Panc1 (cell line): ENCODE results near the gene KCNG1. TPM values are rescaled to one million over a fixed set of nuclear protein-coding genes. Genes with fewer than 3 reads are reported as not detected.

Experiments used
- ATAC-seq: fragments of 200-7000 bp; cut with Tn5 transposase; 2 replicates; pipeline ENCODE4 v1.9.1; 2020; ENCODE audit warnings: mild to moderate bottlenecking, moderate library complexity
- BruUV-seq: library from RNA; stranded (reverse); fragments of 400-500 nt; replicated peaks from 2 replicates; lab custom pipeline; 2021; lab: Mats Ljungman, UMichigan
- CTCF ChIA-PET: fragments of 300-600 bp; sonication (Branson Sonifier 250); formaldehyde crosslinking; loops from one replicate; lab custom pipeline; 2022; ENCODE audit warnings: antibody characterized with exemption; lab: Charles Lee
- POLR2A ChIA-PET: fragments of 300-600 bp; sonication (Branson Sonifier 250); formaldehyde crosslinking; loops from one replicate; lab custom pipeline; 2022; ENCODE audit warnings: antibody characterized with exemption; lab: Charles Lee
- DNase-seq: peaks from one replicate; pipeline ENCODE4 v3.0.0-alpha.2; 2010; ENCODE audit warnings: low read depth, low spot score
- H3K27ac ChIP-seq: 2 replicates; pipeline ENCODE4 v1.5.1; 2011; ENCODE audit warnings: mild to moderate bottlenecking, low read length, inconsistent platforms
- H3K27me3 ChIP-seq: fragments of 200-500 bp; sonication (Bioruptor generic); 2 replicates; pipeline ENCODE4 v1.6.0; 2014; ENCODE audit warnings: low read length, inconsistent platforms; ENCODE audit not compliant: control insufficient read depth, insufficient read depth
- H3K36me3 ChIP-seq: fragments of 200-500 bp; sonication (Bioruptor generic); 2 replicates; pipeline ENCODE4 v1.5.1; 2014; ENCODE audit warnings: inconsistent platforms, mild to moderate bottlenecking, low read length, moderate library complexity; ENCODE audit not compliant: control insufficient read depth, insufficient read depth
- H3K4me1 ChIP-seq: 2 replicates; pipeline ENCODE4 v1.5.1; 2011; ENCODE audit warnings: inconsistent platforms, mild to moderate bottlenecking, low read length, moderate library complexity; ENCODE audit not compliant: control insufficient read depth, insufficient read depth
- H3K4me3 ChIP-seq, 2 experiments: 2 replicates each; pipeline ENCODE4 v1.5.1; 2011 to 2012; ENCODE audit warnings: low read depth in 2 of 2, low read length in 2 of 2, mild to moderate bottlenecking in 2 of 2, inconsistent platforms in 1 of 2, moderate library complexity in 1 of 2
- H3K9me3 ChIP-seq: fragments of 200-500 bp; sonication (Bioruptor generic); 2 replicates; pipeline ENCODE4 v1.5.1; 2014; ENCODE audit warnings: low read depth, mild to moderate bottlenecking, inconsistent platforms, low read length, moderate library complexity; ENCODE audit not compliant: control insufficient read depth, insufficient read depth
- POLR2AphosphoS5 ChIP-seq: IDR thresholded peaks from 2 replicates; pipeline ENCODE4 v1.6.1; 2012; ENCODE audit warnings: mild to moderate bottlenecking, low read depth, low read length, moderate library complexity
- SIN3A ChIP-seq: IDR thresholded peaks from 2 replicates; pipeline ENCODE4 v1.6.1; 2012; ENCODE audit warnings: low read depth, mild to moderate bottlenecking, low read length, moderate library complexity, borderline replicate concordance; ENCODE audit not compliant: insufficient read depth
- TCF7L2 ChIP-seq: IDR thresholded peaks from 2 replicates; pipeline ENCODE4 v1.6.1; 2011; ENCODE audit warnings: mild to moderate bottlenecking, low read depth, low read length, inconsistent platforms
- in situ Hi-C: cut with HindIII; loops from 2 replicates; pipeline ENCODE4 v1.10.0; 2016; ENCODE audit warnings: low sequenced_read_pairs, low pct_unique_long_range_greater_than_20kb
- intact Hi-C: fragments of 100-400 bp; cut with micrococcal nuclease; formaldehyde crosslinking; loops from one replicate; pipeline ENCODE4 v1.10.0; 2022; ENCODE audit not compliant: unreplicated experiment
- total RNA-seq: library from RNA; stranded (reverse); gene quantifications from one replicate; pipeline ENCODE4 v1.2.1, GENCODE V29; 2021; ENCODE audit not compliant: unreplicated experiment
- TF ChIP-seq, protein P1 (sequence below): fragments of 450-650 bp; IDR thresholded peaks from 2 replicates; pipeline ENCODE4 v1.5.1; 2017; ENCODE audit warnings: mild to moderate bottlenecking
- TF ChIP-seq, protein P2 (sequence below), 2 experiments: IDR thresholded peaks; 2 replicates each; pipeline ENCODE4 v1.6.1; 2011 to 2012; ENCODE audit warnings: low read depth in 2 of 2, control low read depth in 1 of 2, low read length in 1 of 2, mild to moderate bottlenecking in 1 of 2, moderate library complexity in 1 of 2; ENCODE audit not compliant: insufficient read depth in 1 of 2

Gene KCNG1
- total RNA-seq, 1 experiment from 2014 or later: 7.4 TPM

DNA sequence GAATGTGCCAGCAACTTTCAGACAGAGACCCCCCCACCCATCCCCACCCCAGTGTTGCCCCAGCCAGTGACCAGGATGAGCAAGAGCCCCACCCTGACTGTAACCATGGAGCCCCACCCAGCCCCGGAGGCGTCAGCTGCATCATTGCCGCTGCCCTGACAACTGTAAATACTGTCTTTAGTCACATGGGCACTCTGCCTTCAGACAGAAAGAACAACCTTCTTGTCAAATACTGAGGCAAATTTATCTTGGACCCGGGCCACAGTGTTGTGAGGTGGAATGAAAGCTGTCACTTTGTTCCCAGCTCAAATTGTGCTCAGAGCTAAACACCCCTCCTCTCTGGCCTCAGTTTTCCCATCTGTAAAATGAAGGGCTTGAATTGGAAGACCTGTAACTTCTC is 40.5 kb downstream of the KCNG1 start:
- Histone ChIP-seq H3K27ac (no peak overlapping the region), H3K4me1 (0 out of 2 replicates have a peak, but pooled peaks cover 3% of the 10 kb centered on the region), H3K4me3 (no peak overlapping the region), H3K9me3 (no peaks in the 10 kb centered on the region), H3K36me3 (no peaks in the 10 kb centered on the region), H3K27me3 (no peaks in the 10 kb centered on the region)
- intact Hi-C loops (loop anchor here (10.0 kb wide), 2 partner anchors 612 to 642 kb away; no protein-coding TSS in a partner anchor), in situ Hi-C loops (no loop called here)
- ATAC-seq (peak; percentile 37; the same call in 1 of the 2 replicates), DNase-seq (no peak)
- CTCF ChIA-PET: interaction anchor here (0.5 to 1.5 kb wide), 4 partner anchors 15 to 369 kb away, joined by 3 to 4 read pairs (median 4); no protein-coding TSS in a partner anchor
- TF ChIP-seq, protein P1, sequence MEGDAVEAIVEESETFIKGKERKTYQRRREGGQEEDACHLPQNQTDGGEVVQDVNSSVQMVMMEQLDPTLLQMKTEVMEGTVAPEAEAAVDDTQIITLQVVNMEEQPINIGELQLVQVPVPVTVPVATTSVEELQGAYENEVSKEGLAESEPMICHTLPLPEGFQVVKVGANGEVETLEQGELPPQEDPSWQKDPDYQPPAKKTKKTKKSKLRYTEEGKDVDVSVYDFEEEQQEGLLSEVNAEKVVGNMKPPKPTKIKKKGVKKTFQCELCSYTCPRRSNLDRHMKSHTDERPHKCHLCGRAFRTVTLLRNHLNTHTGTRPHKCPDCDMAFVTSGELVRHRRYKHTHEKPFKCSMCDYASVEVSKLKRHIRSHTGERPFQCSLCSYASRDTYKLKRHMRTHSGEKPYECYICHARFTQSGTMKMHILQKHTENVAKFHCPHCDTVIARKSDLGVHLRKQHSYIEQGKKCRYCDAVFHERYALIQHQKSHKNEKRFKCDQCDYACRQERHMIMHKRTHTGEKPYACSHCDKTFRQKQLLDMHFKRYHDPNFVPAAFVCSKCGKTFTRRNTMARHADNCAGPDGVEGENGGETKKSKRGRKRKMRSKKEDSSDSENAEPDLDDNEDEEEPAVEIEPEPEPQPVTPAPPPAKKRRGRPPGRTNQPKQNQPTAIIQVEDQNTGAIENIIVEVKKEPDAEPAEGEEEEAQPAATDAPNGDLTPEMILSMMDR: no peak
- no peak for TF ChIP-seq SIN3A
- no peak for TF ChIP-seq TCF7L2
- TF ChIP-seq, protein P2, sequence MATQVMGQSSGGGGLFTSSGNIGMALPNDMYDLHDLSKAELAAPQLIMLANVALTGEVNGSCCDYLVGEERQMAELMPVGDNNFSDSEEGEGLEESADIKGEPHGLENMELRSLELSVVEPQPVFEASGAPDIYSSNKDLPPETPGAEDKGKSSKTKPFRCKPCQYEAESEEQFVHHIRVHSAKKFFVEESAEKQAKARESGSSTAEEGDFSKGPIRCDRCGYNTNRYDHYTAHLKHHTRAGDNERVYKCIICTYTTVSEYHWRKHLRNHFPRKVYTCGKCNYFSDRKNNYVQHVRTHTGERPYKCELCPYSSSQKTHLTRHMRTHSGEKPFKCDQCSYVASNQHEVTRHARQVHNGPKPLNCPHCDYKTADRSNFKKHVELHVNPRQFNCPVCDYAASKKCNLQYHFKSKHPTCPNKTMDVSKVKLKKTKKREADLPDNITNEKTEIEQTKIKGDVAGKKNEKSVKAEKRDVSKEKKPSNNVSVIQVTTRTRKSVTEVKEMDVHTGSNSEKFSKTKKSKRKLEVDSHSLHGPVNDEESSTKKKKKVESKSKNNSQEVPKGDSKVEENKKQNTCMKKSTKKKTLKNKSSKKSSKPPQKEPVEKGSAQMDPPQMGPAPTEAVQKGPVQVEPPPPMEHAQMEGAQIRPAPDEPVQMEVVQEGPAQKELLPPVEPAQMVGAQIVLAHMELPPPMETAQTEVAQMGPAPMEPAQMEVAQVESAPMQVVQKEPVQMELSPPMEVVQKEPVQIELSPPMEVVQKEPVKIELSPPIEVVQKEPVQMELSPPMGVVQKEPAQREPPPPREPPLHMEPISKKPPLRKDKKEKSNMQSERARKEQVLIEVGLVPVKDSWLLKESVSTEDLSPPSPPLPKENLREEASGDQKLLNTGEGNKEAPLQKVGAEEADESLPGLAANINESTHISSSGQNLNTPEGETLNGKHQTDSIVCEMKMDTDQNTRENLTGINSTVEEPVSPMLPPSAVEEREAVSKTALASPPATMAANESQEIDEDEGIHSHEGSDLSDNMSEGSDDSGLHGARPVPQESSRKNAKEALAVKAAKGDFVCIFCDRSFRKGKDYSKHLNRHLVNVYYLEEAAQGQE (IDR thresholded peaks at IDR 0.05; ENCODE audit: insufficient read depth in 1 of 2, low read depth in 2 of 2, low read length in 1 of 2): no peak
- no peak for TF ChIP-seq POLR2AphosphoS5
- POLR2A ChIA-PET: no interaction called here
- no TSS peak for BruUV-seq

DNA sequence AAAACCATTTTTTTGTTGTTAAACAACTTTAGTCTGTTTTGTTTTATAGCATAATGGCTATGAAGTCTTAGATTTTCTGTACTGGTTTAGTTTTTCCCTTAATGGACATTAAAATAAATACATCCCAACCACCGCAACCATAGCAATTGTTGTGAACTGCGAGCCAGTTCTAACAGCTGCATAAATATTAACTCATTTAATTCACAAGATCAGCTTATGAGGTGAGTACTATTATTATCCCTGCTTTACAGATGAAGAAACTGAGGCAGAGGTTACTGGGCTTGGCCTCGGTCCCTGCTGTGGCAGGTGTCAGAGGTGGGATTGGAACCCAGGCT is 41.2 kb downstream of the KCNG1 start:
- no peaks in the 10 kb centered on the region for H3K27me3 ChIP-seq
- no peak for ATAC-seq
- DNase-seq: no peak
- H3K36me3 ChIP-seq: no peaks in the 10 kb centered on the region
- TF ChIP-seq, protein P2 (IDR thresholded peaks at IDR 0.05; ENCODE audit: insufficient read depth in 1 of 2, low read depth in 2 of 2, low read length in 1 of 2): no peak
- TF ChIP-seq, protein P1: peak; percentile 63
- no TSS peak for BruUV-seq
- H3K27ac ChIP-seq: no peak overlapping the region
- ChIA-PET POLR2A (interaction anchor here (0.6 kb wide), 1 partner anchor 649 kb away, joined by 3 read pairs; no protein-coding TSS in a partner anchor), CTCF (interaction anchor here (0.5 to 1.5 kb wide), 6 partner anchors 11 to 369 kb away, joined by 3 to 7 read pairs (median 4); no protein-coding TSS in a partner anchor)
- H3K9me3 ChIP-seq: no peaks in the 10 kb centered on the region
- intact Hi-C loops (loop anchor here (10.0 kb wide), 2 partner anchors 613 to 643 kb away; no protein-coding TSS in a partner anchor), in situ Hi-C loops (no loop called here)
- H3K4me3 ChIP-seq: no peak overlapping the region
- 0 out of 2 replicates have a peak, but pooled peaks cover 3% of the 10 kb centered on the region for H3K4me1 ChIP-seq
